ENCODE measurements around the gene SCO1. TPM values are rescaled to one million over a fixed set of nuclear protein-coding genes. Genes with fewer than 3 reads are reported as not detected.

The SCO1 gene
- total RNA-seq (10 to 100 TPM in 3 of 6 donors, 1 to 10 TPM in 3; 7.0 to 12.4 (median 9.9) TPM), polyA plus RNA-seq (1 to 10 TPM; 3.3 to 8.9 TPM)

DNA sequence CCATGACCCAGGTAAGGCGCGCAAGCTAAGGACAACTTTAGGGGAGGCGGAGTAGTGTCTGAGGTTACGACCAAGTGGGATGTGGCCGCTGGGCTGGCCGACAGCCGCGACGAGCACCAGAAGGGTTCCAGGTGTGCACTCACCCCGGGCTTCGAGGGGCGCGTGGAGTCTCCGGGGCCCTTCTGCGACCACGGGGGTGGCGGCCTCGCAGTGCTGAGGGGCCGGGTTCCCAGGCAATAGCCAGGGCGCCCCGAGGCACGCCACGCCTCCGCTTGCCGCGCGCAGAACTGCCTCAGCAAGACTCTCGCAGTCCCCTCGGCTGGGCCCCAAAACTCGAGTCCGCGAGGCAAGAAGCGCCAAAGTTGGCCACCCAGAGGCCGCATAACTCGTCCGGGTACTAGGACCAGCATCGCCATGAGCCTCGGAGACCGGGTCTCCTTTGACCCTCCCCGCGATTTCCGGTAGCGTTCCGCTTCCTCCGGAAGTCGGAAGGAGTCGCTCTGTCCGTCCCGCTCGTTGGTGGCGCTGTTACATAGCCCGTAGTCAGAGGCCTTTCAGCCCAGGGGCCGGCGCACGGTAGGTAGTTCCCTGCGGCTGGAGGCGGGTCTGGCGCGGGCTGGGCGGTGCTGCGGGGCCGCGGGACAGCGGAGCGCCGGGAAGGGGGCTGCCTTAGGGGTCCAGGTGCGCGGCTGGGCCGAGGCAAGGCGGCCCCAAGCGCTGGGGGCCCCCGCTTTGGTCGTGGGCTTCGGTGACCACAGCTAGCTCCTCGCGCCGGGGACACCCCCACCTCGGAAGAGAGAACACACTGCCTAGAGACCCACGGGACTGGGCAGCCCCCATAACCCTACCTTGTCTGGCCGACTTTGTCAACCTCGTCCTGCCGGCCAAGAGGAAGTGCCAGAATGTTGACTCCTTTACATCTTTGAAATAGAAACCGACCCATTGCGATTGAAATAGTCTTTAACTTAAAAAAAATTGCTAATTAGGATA, at the start of gene SCO1, which contains the start of gene ADPRM:
Gene SCO1, minus strand, starts transcription at position 442 of the 990 bp plus-strand sequence. Its CDS starts 26 bp downstream, at position 416.
Gene ADPRM, plus strand, starts transcription at position 503 of the 990 bp plus-strand sequence. CDS start 7,333 bp downstream, outside the sequence.
- Histone ChIP-seq H3K27me3 (no peaks in the 10 kb centered on the region), H3K4me3 (peak within 1 kb of the TSS; percentile 75 to 100 (median 96)), H3K27ac (peak within 1 kb of the TSS; percentile 94 to 97 (median 95)), H3K4me1 (peaks cover 6 to 15% (median 7%) of the 10 kb centered on the region in 3 donors), H3K36me3 (peaks cover 0 to 4% (median 0%) of the 10 kb centered on the region in 3 donors), H3K9me3 (no peaks in the 10 kb centered on the region)
- peak; percentile 98 to 99 (median 98) for ATAC-seq
- intact Hi-C loops (cut with DNase I), result no loop called here
- DNase-seq, result peak; percentile 90 to 97 (median 93)
- TF ChIP-seq CTCF (IDR thresholded peaks at IDR 0.05), result peak; percentile 9 to 25 (median 21)
- no peak for FAIRE-seq
- 0 to 1% methylated on average over 81 to 84 of the region's 84 CpGs for WGBS, 2 donors

- intact Hi-C loops (cut with DNase I), result no loop called here
- Histone ChIP-seq H3K27ac (no peak overlapping the region), H3K9me3 (no peaks in the 10 kb centered on the region), H3K4me3 (no peak overlapping the region), H3K36me3 (no peaks in the 10 kb centered on the region), H3K27me3 (no peaks in the 10 kb centered on the region), H3K4me1 (no peaks in the 10 kb centered on the region)
- TF ChIP-seq CTCF (IDR thresholded peaks at IDR 0.05), result no peak
- ATAC-seq (peak in 2 of 4 donors; percentile 29 to 40), FAIRE-seq (no peak), DNase-seq (no peak)
- 64 to 65% methylated on average over 6 of the region's 6 CpGs for WGBS, 2 donors
Observed at GRCh38 chr17:10745231-10745630, 47.9 kb upstream of the SCO1 start.

DNA sequence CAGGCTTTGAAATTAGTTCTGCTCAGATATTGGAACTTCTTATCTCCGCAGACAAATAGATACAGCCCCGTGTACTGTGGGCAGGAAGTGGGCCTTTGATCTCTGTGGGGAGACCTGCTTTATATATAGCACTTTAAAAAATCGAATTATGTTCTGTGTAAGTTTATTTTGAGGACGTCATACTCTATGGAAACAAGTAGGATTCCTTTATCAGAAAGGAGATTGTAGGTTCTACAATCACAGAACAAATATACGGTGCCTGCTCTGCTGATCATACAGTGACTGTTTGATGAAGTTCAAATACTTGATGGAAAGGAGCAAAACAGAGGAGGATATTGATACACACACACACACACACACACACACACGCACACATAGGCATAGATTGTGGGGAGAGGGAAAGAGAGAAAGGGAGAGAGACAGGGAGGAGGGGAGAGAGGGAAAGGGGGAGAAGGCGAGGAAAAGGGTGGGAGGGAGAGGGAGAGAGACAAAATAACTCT, 47.2 kb upstream of the SCO1 start:
- no peak for TF ChIP-seq CTCF (IDR thresholded peaks at IDR 0.05)
- FAIRE-seq, result no peak
- peak; percentile 60 to 80 (median 71) for ATAC-seq
- Histone ChIP-seq H3K4me1 (no peaks in the 10 kb centered on the region), H3K9me3 (no peaks in the 10 kb centered on the region), H3K36me3 (no peaks in the 10 kb centered on the region), H3K27ac (no peak overlapping the region), H3K4me3 (no peak overlapping the region), H3K27me3 (no peaks in the 10 kb centered on the region)
- no peak for DNase-seq
- WGBS, 2 donors, result 32 to 36% methylated on average over 7 of the region's 7 CpGs
- intact Hi-C loops (cut with DNase I), result no loop called here

GRCh38 chr17:10743316-10744009, 46.1 kb upstream of the SCO1 start:
- intact Hi-C loops (cut with DNase I), result no loop called here

More at GRCh38 chr17:10743316-10744009, 46.1 kb upstream of the SCO1 start:
- no peaks in the 10 kb centered on the region for H3K9me3 ChIP-seq
- H3K4me1 ChIP-seq, result no peaks in the 10 kb centered on the region
- H3K27ac ChIP-seq, result no peak overlapping the region
- TF ChIP-seq CTCF (IDR thresholded peaks at IDR 0.05), result no peak
- 79 to 90% methylated on average over 8 of the region's 8 CpGs for WGBS, 2 donors
- no peak overlapping the region for H3K4me3 ChIP-seq
- ATAC-seq (peak in 3 of 4 donors; percentile 13 to 51 (median 32)), DNase-seq (no peak), FAIRE-seq (no peak)
- H3K27me3 ChIP-seq, result no peaks in the 10 kb centered on the region
- no peaks in the 10 kb centered on the region for H3K36me3 ChIP-seq

Measured in pancreas (tissue), 10 donors.